Right lobe of liver (tissue), 4 donors: ENCODE data around the gene BIN1.

Experiments used
- CTCF ChIP-seq, 4 donors: fragments of 200-600 bp in 3 of 4; fragments of 450-650 bp in 1 of 4; IDR thresholded peaks; one replicate each; pipeline versions ENCODE4 v1.5.1 to v1.8.0; 2016 to 2022; ENCODE audit warnings: antibody characterized with exemption in 4 of 4, mild to moderate bottlenecking in 2 of 4
- POLR2A ChIP-seq: fragments of 450-650 bp; IDR thresholded peaks from one replicate; pipeline ENCODE4 v1.6.1; 2017; ENCODE audit warnings: antibody characterized with exemption, mild to moderate bottlenecking
- donor health status: DM: no; HTN: no; CAD: no.
- donor health status: DM: no; HTN: no; CAD: no.
- donor health status: DM: no; HTN: yes; CAD: no.

GRCh38 chr2:127071901-127072328 lies 35.0 kb downstream of the BIN1 start:
- TF ChIP-seq CTCF (IDR thresholded peaks at IDR 0.05) (no peak), POLR2A (no peak)
